ENCODE results near the gene CDC42. TPM values are rescaled to one million over a fixed set of nuclear protein-coding genes. Genes with fewer than 3 reads are reported as not detected.
A peak's percentile ranks its signal among the peaks of the same experiment; 100 is the strongest.

CDC42 gene
- total RNA-seq, 4 donors from 2014 or later, result 177 to 243 (median 204) TPM

- no peak overlapping the region for H3K27ac ChIP-seq (replicated peaks in 1 of 4)
- no peaks in the 10 kb centered on the region for H3K27me3 ChIP-seq
- 77% methylated on average over 7 of the region's 7 CpGs for WGBS
- DNase-seq (ENCODE audit: extremely low spot score), result no peak
- no peak overlapping the region for H3K4me3 ChIP-seq
- H3K36me3 ChIP-seq, result no peaks in the 10 kb centered on the region
- H3K9me3 ChIP-seq, result no peaks in the 10 kb centered on the region
- intact Hi-C loops (cut with DNase I), result no loop called here
- peaks cover 9 to 13% (median 11%) of the 10 kb centered on the region in 4 donors for H3K4me1 ChIP-seq
- TF ChIP-seq POLR2A (IDR thresholded peaks at IDR 0.05; ENCODE audit: low read depth) (no peak), EP300 (IDR thresholded peaks at IDR 0.05) (no peak), POLR2AphosphoS5 (IDR thresholded peaks at IDR 0.05) (no peak)
- TF ChIP-seq, protein P1, sequence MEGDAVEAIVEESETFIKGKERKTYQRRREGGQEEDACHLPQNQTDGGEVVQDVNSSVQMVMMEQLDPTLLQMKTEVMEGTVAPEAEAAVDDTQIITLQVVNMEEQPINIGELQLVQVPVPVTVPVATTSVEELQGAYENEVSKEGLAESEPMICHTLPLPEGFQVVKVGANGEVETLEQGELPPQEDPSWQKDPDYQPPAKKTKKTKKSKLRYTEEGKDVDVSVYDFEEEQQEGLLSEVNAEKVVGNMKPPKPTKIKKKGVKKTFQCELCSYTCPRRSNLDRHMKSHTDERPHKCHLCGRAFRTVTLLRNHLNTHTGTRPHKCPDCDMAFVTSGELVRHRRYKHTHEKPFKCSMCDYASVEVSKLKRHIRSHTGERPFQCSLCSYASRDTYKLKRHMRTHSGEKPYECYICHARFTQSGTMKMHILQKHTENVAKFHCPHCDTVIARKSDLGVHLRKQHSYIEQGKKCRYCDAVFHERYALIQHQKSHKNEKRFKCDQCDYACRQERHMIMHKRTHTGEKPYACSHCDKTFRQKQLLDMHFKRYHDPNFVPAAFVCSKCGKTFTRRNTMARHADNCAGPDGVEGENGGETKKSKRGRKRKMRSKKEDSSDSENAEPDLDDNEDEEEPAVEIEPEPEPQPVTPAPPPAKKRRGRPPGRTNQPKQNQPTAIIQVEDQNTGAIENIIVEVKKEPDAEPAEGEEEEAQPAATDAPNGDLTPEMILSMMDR (IDR thresholded peaks at IDR 0.05), result no peak
These were observed 15.0 kb upstream of the CDC42 start for GRCh38 chr1:22037520-22037919.

GRCh38 chr1:22038036-22038435, 14.5 kb upstream of the CDC42 start:
- intact Hi-C loops (cut with DNase I), result no loop called here
- TF ChIP-seq, protein P1 (IDR thresholded peaks at IDR 0.05), result no peak
- no peak for TF ChIP-seq POLR2AphosphoS5 (IDR thresholded peaks at IDR 0.05)
- no peak for TF ChIP-seq POLR2A (IDR thresholded peaks at IDR 0.05; ENCODE audit: low read depth)
- TF ChIP-seq EP300 (IDR thresholded peaks at IDR 0.05), result no peak
- no peak for DNase-seq (ENCODE audit: extremely low spot score)

GRCh38 chr1:22039594-22040285, 12.8 kb upstream of the CDC42 start:
- TF ChIP-seq EP300 (IDR thresholded peaks at IDR 0.05) (no peak), POLR2AphosphoS5 (IDR thresholded peaks at IDR 0.05) (no peak), POLR2A (IDR thresholded peaks at IDR 0.05; ENCODE audit: low read depth) (no peak)
- TF ChIP-seq, protein P1 (IDR thresholded peaks at IDR 0.05), result no peak
- intact Hi-C loops (cut with DNase I), result no loop called here
- peak; percentile 92 for DNase-seq (ENCODE audit: extremely low spot score)
- no peaks in the 10 kb centered on the region for H3K9me3 ChIP-seq
- H3K36me3 ChIP-seq, result no peaks in the 10 kb centered on the region
- WGBS, result 48% methylated on average over 4 of the region's 6 CpGs
- peak overlapping the region in 2 of 4 donors; percentile 24 to 30 for H3K27ac ChIP-seq (replicated peaks in 1 of 4)
- no peak overlapping the region for H3K4me3 ChIP-seq
- peaks cover 9 to 13% (median 11%) of the 10 kb centered on the region in 4 donors for H3K4me1 ChIP-seq
- H3K27me3 ChIP-seq, result no peaks in the 10 kb centered on the region

More at GRCh38 chr1:22038036-22038435, 14.5 kb upstream of the CDC42 start:
- Histone ChIP-seq H3K36me3 (no peaks in the 10 kb centered on the region), H3K27ac (replicated peaks in 1 of 4) (no peak overlapping the region), H3K27me3 (no peaks in the 10 kb centered on the region), H3K4me3 (no peak overlapping the region), H3K4me1 (peaks cover 9 to 13% (median 11%) of the 10 kb centered on the region in 4 donors), H3K9me3 (no peaks in the 10 kb centered on the region)
- 69% methylated on average over 3 of the region's 5 CpGs for WGBS

DNA sequence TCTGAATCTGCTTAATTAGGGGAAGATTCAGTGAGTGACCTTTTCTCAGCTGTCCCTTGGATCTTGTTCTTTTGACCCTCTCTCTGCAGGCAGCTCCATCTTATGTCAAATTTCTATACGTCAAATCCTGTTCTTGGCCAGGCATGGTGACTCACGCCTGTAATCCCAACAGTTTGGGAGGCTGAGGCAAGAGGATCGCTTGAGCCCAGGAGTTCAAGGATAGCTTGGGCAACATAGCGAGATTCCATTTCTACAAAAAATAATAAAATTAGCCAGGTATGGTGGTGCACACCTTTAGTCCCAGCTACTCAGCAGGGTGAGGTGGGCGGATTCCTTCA, 12.3 kb upstream of the CDC42 start:
- Histone ChIP-seq H3K9me3 (no peaks in the 10 kb centered on the region), H3K4me3 (no peak overlapping the region), H3K27me3 (no peaks in the 10 kb centered on the region), H3K4me1 (peaks cover 9 to 13% (median 12%) of the 10 kb centered on the region in 4 donors), H3K36me3 (no peaks in the 10 kb centered on the region), H3K27ac (replicated peaks in 1 of 4) (peak overlapping the region in 2 of 4 donors; percentile 24 to 27)
- WGBS, result 96% methylated on average over 5 of the region's 5 CpGs
- TF ChIP-seq POLR2A (IDR thresholded peaks at IDR 0.05; ENCODE audit: low read depth) (no peak), EP300 (IDR thresholded peaks at IDR 0.05) (no peak), POLR2AphosphoS5 (IDR thresholded peaks at IDR 0.05) (no peak)
- TF ChIP-seq, protein P1 (IDR thresholded peaks at IDR 0.05), result no peak
- intact Hi-C loops (cut with DNase I), result no loop called here
- no peak for DNase-seq (ENCODE audit: extremely low spot score)
